HL-60 (cell line): ENCODE measurements around the gene OPALIN.

ENCODE experiments used
- POLR2AphosphoS5 ChIP-seq: IDR thresholded peaks from 2 replicates; pipeline ENCODE4 v1.6.1; 2012; ENCODE audit warnings: low read depth
- TF ChIP-seq, protein P1 (sequence below): IDR thresholded peaks from one replicate; pipeline ENCODE4 v1.5.1; 2011; ENCODE audit warnings: low read length, control low read depth, inconsistent platforms; ENCODE audit not compliant: insufficient read depth
- TF ChIP-seq, protein P2 (sequence below): IDR thresholded peaks from 2 replicates; pipeline ENCODE4 v1.6.1; 2012; ENCODE audit warnings: low read depth; ENCODE audit not compliant: insufficient replicate concordance

DNA sequence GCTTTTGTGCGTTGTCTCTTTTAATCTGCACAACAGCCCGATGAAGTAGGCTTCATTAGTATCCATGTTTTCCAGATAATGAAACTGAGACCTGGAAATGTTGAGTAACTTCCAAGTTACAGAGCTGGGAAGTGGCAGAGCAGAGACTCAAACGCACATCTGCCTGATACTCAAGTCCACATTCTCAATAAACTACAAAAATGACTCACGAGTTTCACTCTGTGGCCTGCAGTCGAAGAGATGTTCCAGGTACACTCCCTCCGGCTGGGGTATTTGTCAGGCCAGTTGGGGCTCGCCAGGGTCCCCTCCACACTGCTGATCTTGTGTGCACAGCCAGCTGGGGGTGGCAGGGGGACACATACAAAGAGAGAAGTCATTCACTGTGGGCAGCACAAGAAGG, 17.7 kb upstream of the OPALIN start:
- TF ChIP-seq, protein P1, sequence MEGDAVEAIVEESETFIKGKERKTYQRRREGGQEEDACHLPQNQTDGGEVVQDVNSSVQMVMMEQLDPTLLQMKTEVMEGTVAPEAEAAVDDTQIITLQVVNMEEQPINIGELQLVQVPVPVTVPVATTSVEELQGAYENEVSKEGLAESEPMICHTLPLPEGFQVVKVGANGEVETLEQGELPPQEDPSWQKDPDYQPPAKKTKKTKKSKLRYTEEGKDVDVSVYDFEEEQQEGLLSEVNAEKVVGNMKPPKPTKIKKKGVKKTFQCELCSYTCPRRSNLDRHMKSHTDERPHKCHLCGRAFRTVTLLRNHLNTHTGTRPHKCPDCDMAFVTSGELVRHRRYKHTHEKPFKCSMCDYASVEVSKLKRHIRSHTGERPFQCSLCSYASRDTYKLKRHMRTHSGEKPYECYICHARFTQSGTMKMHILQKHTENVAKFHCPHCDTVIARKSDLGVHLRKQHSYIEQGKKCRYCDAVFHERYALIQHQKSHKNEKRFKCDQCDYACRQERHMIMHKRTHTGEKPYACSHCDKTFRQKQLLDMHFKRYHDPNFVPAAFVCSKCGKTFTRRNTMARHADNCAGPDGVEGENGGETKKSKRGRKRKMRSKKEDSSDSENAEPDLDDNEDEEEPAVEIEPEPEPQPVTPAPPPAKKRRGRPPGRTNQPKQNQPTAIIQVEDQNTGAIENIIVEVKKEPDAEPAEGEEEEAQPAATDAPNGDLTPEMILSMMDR = no peak
- TF ChIP-seq, protein P2, sequence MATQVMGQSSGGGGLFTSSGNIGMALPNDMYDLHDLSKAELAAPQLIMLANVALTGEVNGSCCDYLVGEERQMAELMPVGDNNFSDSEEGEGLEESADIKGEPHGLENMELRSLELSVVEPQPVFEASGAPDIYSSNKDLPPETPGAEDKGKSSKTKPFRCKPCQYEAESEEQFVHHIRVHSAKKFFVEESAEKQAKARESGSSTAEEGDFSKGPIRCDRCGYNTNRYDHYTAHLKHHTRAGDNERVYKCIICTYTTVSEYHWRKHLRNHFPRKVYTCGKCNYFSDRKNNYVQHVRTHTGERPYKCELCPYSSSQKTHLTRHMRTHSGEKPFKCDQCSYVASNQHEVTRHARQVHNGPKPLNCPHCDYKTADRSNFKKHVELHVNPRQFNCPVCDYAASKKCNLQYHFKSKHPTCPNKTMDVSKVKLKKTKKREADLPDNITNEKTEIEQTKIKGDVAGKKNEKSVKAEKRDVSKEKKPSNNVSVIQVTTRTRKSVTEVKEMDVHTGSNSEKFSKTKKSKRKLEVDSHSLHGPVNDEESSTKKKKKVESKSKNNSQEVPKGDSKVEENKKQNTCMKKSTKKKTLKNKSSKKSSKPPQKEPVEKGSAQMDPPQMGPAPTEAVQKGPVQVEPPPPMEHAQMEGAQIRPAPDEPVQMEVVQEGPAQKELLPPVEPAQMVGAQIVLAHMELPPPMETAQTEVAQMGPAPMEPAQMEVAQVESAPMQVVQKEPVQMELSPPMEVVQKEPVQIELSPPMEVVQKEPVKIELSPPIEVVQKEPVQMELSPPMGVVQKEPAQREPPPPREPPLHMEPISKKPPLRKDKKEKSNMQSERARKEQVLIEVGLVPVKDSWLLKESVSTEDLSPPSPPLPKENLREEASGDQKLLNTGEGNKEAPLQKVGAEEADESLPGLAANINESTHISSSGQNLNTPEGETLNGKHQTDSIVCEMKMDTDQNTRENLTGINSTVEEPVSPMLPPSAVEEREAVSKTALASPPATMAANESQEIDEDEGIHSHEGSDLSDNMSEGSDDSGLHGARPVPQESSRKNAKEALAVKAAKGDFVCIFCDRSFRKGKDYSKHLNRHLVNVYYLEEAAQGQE = no peak
- no peak for TF ChIP-seq POLR2AphosphoS5
